HG03135 (cell line): ENCODE measurements around the gene GMDS.
A peak's percentile ranks its signal among the peaks of the same experiment; 100 is the strongest.

Experiments used
- ATAC-seq: cut with Tn5 transposase; IDR thresholded peaks from one replicate; pipeline ENCODE4 v1.9.1; 2021; ENCODE audit warnings: mild to moderate bottlenecking, moderate library complexity; ENCODE audit not compliant: unreplicated experiment

The GMDS gene

GRCh38 chr6:2209226-2209809 lies 36.1 kb downstream of the GMDS start:
- ATAC-seq = peak; percentile 71

GRCh38 chr6:2208468-2208867 lies 36.9 kb downstream of the GMDS start:
- ATAC-seq = no peak

DNA sequence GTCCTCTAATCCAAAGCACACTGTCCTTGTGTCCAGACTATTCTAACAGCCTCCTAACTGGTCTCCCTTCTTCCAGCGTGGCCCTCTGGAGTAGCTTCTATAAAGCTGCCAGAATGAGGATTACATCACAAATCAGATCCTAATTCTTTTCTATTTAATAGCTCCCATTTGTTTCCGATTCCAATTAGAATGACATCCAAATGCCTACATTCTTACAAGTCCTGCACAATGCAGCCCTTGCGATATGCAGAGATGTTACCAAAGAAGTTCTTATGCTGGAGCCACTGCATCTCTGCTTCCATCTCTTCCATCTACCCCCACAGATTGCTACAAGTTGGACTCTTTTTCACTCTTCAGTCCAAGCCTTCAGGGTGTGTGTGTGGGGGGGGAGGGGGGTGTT lies 40.0 kb downstream of the GMDS start:
- no peak for ATAC-seq

- no peak for ATAC-seq
Measured at GRCh38 chr6:2204272-2204671, 41.1 kb downstream of the GMDS start.

DNA sequence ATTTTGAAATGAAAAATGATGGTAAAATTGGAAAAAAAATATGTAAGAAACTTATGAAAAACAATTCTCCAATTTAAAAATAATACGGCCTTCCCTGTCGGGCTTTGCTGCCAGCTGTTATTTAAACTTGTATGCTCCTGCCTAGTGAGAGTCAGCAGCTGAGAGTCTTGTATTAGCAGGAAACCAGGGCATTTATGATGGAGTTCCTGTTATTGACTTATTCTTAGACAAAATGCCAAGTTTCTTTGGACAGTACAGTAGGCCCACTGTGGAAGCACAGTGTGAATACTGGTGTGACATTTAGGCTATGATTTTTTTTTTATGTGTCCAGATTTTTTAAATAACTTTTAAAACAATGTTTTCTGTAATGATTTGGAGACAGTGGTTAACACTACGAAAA lies 42.1 kb downstream of the GMDS start:
- no peak for ATAC-seq

DNA sequence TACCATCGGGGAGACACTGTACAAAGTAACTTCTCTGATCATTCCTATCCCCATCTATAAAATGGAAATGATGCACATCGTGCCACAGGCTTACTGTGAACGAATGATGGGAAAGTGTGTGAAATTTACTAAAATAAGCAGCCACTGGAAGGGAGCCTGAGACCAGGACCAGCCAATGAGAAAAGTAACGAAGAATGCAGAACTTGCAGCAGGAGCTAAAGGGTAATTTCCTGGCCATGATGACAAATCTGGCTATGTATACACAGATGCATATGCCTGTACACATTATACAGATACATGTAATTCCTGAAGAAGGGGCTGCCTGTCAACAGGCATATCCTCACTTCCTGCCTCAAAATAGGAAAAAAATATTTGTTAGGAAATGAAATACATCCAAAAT lies 47.4 kb downstream of the GMDS start:
- no peak for ATAC-seq

DNA sequence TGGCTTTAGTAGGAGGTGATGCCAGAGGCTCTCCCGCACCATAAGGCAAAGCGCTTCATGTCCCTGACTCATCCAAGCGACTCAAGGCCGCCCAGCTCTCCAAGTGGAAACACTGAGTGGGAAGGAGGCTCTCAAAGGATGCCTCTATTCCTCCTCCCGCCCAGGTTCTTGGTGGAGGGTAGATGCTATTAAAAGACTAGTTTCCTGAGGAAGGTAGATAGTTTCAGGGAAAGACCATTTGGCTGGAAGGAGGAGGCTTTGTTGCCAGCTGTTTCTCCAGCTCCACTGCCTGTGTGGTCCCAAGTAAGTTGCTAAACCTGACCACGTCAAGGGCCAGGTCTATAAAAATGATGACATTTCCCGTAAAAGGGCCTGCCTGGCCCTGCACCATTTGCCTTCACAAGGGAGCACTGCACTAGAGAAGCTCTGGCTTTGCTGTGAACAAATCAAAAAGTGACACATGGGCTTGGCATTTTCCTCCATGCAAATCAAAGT lies 48.2 kb downstream of the GMDS start:
- no peak for ATAC-seq

- ATAC-seq = no peak
Measured at GRCh38 chr6:2196079-2196679, 49.2 kb downstream of the GMDS start.

GRCh38 chr6:2194643-2195042 lies 50.8 kb downstream of the GMDS start:
- no peak for ATAC-seq

GRCh38 chr6:2193931-2194330 lies 51.5 kb downstream of the GMDS start:
- no peak for ATAC-seq

- no peak for ATAC-seq
Measured at GRCh38 chr6:2192976-2193375, 52.4 kb downstream of the GMDS start.

DNA sequence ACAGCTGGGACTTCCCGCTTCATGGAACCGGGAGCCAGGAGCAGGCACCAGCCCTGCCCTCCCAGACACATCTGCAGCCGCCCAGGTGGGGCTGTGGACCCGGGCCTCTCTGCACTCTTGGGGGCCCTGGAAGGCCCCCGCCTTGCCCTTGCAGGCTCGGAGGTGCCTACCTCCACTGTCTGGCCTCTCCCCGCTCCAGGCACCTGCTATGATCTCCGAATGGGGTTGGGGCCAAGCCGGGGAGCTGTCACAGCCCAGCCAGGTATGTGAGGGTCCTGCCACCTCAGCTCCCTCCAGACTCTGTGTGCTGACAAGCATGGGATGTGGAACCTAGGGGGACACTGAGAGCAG lies 54.0 kb downstream of the GMDS start:
- no peak for ATAC-seq

- no peak for ATAC-seq
Measured at GRCh38 chr6:2190661-2191389, 54.6 kb downstream of the GMDS start.

DNA sequence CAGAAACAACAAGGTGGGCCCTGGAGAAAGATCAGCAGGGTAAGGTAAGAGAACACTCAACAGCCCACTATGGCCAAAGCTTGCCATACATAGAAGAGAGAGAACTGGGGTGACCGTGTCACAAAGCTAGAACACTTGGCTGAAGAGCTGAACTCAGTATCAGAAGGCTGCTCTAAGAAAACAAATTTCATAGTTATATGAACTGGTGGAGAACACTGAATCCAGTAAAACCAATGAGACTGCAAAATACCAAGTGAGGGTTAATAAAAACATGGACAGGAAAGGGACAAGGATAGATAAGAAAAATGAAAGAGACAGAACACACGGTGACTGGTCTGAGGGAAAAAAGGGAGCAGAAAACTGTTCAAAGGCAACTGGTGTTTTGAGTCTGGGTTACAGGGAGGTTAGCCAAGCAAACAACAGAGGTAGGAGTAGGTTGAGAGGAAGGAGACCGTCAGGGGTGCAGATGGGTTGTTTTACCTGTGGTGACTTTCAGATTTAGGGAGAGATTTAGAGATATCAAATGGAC lies 56.5 kb downstream of the GMDS start:
- ATAC-seq = no peak

DNA sequence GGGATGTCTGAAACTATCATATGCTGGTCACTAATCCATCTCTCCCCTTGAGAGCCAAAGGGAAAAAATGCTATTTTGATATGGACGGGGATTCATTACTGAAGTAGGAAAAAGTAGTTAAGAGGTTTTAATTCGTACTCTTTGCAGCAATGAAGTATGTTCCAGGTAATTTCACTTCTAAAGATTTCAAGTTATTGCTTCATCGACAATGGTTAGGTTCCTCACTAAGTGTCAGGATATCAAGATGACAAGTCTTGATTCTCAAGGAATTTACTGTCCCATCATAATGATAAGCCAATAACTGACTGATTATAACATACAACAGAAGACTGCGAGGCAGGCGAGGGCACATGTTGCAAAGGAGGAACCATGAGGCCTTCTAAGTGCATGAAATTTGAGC lies 57.0 kb downstream of the GMDS start:
- no peak for ATAC-seq

DNA sequence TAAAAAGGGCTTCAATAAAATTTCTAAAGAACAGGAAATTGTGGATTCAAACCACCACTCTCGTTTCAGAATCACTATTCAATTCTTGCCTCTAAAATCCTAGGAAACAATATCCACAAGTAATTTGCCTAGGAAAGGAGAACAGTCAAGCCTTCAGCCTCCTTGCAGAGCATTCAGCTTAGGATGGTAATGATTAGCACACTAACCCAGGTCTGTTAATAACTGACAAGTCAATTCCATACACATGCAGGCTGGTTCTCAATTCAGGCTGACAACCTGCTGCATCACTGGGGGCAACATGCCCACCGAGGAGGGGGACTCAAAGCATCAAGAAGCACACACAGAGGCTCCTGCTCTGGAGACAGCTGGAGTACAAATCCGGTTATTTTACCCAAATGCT lies 57.6 kb downstream of the GMDS start:
- ATAC-seq = no peak

- ATAC-seq = peak; percentile 77
Measured at GRCh38 chr6:2186516-2186915, 58.9 kb downstream of the GMDS start.

DNA sequence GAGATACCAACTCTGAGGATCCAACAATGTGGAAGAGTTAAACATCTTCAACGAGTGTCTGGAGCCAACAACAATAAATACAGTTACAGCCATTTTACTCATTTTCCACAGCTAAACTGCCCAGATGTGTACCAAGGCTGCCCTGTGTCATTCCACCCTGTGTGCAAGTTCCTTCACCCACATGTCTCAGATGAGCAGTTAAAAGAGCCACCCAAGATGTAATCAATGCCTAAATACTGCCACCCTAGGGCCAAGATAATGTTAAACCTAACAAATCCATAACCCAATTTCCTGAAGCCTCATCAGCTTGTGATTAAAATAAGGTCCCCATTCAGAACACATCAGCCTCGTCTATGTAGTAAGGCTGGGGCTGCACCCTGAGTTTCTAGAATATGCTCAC lies 59.9 kb downstream of the GMDS start:
- ATAC-seq = no peak

- no peak for ATAC-seq
Measured at GRCh38 chr6:2184700-2185455, 60.5 kb downstream of the GMDS start.

- no peak for ATAC-seq
Measured at GRCh38 chr6:2183752-2184151, 61.7 kb downstream of the GMDS start.

DNA sequence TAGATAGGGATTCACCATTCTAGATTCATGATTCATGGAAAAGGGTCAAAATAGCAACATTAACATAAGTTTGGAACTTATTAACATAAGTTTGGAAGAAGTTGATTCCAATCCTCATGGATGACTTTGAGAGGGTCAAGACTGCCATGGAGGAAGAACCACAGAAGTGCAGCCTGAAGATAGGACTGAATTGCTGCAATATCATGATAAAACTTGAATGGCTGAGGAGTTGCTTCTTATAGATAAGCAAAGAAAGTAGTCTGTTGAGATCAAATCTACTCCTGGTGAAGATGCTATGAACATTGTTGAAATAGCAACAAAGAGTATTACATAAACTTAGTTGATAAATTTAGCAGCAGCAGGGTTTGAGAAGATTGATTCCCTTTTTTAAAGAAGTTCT lies 62.2 kb downstream of the GMDS start:
- ATAC-seq = no peak
